Raji (cell line): ENCODE results near the gene ABCD2.
A peak's percentile ranks its signal among the peaks of the same experiment; 100 is the strongest.

Experiments used
- POLR2A ChIP-seq: IDR thresholded peaks from 2 replicates; pipeline ENCODE4 v1.6.1; 2011; ENCODE audit warnings: low read depth, low read length, control low read depth; ENCODE audit not compliant: insufficient read depth

The ABCD2 gene

GRCh38 chr12:39619660-39620433, at the start of gene ABCD2:
ABCD2 (minus strand) TSS chr12:39619803; CDS start chr12:39619615, 188 bp downstream.
- TF ChIP-seq POLR2A: peak; percentile 17; the same call in 1 of the 2 replicates

DNA sequence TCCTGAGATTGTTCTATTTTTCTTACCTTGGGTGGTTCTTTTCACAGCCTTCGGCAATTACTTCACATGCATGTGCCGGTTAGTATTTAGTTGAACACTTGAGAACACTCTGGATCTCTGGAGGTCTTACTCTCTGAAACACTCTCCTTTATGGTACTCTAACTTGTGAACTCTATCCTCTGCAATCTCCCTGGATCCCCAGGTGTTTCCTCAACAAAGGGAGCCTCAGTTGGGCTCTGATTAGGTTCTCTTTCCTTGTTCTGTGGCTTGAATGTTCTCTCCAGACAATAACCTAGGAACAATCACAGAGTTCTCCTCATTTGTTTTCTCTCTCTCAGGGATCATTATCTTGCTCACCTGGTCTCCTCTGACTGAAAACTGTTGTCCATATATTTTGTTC, 40.5 kb upstream of the ABCD2 start:
- TF ChIP-seq POLR2A: no peak

GRCh38 chr12:39647383-39647782, 27.8 kb upstream of the ABCD2 start:
- TF ChIP-seq POLR2A: no peak

- no peak for TF ChIP-seq POLR2A
These were observed 27.4 kb upstream of the ABCD2 start for GRCh38 chr12:39646963-39647362.

GRCh38 chr12:39643052-39643451, 23.4 kb upstream of the ABCD2 start:
- TF ChIP-seq POLR2A: no peak

DNA sequence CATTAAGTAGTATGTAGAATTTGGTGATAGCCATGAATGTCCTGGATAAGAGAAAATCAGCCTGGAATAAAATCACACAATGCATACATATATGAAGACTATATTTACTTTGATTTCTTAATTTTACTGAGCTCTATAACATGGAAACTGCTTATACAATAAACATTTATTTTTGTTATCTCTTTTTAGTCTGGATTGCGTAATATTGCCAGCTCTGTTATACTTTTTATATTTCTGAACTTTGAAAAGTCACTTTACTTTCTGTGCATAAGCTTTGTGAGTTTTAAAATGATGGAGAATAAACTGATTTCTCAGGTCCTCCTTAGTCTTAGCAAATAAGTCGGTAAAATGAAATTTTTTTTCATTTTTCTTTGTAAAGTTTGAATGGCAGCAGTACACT, 19.2 kb upstream of the ABCD2 start:
- no peak for TF ChIP-seq POLR2A

DNA sequence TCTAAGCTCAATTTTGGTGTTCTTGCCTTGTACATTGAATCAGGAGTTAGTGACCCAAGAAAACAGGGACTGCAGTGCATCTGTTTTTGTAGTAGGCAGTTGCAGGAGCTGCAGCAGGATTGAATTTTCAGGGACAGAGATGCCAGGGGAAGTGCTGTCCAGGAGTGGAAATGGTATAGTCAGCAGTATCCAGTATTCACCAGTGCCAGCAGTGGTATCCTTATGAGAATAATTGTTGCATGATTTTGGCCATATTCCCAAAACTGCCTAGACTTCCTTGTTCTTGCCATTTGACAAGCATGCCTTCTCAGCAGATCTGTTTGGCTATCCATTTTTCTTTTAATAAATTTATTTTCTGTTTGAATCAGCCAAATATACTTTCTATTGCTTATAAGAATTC, 18.6 kb upstream of the ABCD2 start:
- TF ChIP-seq POLR2A: no peak

GRCh38 chr12:39632670-39633069, 13.1 kb upstream of the ABCD2 start:
- TF ChIP-seq POLR2A: no peak

DNA sequence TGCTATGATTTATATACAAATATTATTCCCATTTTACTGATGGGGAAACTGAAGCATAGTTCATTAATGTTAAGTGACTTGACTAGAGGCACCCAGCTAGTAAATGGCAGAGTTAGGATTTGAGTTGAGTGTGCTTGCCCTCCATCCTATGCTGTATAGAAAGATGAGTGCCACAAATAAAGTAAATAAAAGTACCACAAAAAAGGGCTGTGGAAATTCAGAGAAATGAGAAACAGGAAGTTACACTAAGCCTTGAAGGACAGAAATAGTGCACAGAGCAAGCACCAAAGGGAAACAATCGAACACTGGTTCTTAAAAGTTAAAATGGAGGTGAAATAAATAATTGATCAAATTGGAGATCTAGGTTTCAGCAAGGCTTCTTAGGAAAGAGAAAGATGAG, 9.2 kb upstream of the ABCD2 start:
- no peak for TF ChIP-seq POLR2A

- no peak for TF ChIP-seq POLR2A
These were observed 8.3 kb upstream of the ABCD2 start for GRCh38 chr12:39627914-39628313.

GRCh38 chr12:39626033-39626814, 6.6 kb upstream of the ABCD2 start:
- no peak for TF ChIP-seq POLR2A

GRCh38 chr12:39623919-39624318, 4.3 kb upstream of the ABCD2 start:
- TF ChIP-seq POLR2A: no peak

- no peak for TF ChIP-seq POLR2A
These were observed 2.7 kb upstream of the ABCD2 start for GRCh38 chr12:39622306-39622705.

- no peak for TF ChIP-seq POLR2A
These were observed 2.1 kb upstream of the ABCD2 start for GRCh38 chr12:39621670-39622069.

DNA sequence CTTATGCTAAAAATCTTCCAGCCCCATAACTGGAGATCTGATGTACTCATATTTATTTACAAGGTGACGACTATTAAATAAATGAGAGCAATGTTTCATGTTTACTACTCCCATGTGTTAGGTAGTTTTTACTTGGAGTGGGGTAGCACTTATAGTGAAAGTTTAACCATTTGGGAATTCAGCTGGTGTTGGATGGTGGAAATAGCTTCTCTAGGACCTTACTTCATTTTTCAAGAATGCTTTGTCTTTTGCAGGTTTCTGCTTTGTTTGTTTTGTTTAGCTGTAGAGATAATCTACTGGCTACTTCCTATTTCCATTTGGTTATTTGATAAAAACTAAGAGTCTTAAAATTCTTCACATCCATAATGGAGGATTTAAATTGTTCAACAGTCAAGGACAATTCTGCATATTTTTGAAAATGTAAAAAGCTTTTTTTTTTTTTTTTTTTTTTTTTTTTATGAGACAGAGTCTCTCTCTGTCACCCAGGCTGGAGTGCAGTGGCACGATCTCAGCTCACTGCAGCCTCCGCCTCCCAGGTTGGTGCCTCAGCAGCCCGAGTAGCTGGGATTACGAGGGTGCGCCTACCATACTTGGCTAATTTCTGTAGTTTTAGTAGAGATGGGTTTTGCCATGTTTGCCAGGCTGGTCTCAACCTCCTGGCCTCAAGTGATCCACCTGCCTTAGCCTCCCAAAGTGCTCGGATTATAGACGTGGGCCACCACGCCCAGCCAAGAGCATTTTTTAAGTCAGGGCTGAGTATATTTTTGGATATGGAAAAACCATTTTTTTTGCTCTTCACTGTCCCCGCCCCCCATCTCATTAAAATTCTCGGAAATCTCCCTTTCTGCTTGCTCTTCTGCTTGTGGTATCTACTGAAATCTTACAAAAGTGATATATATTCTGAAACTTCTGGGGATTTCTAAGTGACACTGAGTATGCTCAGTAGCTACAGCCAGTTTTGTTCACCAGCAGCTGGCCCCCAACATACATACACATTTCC, 1.4 kb upstream of the ABCD2 start:
- no peak for TF ChIP-seq POLR2A
